GM12801 (cell line): Measurements from ENCODE around the gene OXCT1.

Source experiments
- TF ChIP-seq, protein P1 (sequence below): IDR thresholded peaks from one replicate; pipeline ENCODE4 v1.5.1; 2011; ENCODE audit warnings: control low read depth; ENCODE audit not compliant: insufficient read length; ENCODE audit errors: extremely low read depth

Gene OXCT1

DNA sequence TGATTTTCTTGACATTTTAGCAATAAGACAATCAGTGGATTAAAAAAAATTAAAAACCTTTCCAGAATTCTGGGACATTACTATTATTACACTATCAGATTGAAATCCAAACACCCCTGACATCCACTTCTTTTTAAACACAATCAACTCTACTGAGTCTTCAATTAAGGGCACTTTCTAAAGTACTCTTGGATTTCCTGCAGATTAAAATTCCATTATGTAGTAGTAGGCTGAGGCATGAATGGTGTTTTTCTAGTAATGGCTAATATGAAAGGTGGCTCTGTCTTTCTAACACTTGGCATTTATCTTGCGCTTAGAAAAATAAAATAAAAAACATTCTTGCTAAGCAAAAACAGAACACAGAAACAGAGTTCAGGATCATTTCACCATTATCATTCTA is 107.8 kb downstream of the OXCT1 start:
- TF ChIP-seq, protein P1, sequence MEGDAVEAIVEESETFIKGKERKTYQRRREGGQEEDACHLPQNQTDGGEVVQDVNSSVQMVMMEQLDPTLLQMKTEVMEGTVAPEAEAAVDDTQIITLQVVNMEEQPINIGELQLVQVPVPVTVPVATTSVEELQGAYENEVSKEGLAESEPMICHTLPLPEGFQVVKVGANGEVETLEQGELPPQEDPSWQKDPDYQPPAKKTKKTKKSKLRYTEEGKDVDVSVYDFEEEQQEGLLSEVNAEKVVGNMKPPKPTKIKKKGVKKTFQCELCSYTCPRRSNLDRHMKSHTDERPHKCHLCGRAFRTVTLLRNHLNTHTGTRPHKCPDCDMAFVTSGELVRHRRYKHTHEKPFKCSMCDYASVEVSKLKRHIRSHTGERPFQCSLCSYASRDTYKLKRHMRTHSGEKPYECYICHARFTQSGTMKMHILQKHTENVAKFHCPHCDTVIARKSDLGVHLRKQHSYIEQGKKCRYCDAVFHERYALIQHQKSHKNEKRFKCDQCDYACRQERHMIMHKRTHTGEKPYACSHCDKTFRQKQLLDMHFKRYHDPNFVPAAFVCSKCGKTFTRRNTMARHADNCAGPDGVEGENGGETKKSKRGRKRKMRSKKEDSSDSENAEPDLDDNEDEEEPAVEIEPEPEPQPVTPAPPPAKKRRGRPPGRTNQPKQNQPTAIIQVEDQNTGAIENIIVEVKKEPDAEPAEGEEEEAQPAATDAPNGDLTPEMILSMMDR = no peak

DNA sequence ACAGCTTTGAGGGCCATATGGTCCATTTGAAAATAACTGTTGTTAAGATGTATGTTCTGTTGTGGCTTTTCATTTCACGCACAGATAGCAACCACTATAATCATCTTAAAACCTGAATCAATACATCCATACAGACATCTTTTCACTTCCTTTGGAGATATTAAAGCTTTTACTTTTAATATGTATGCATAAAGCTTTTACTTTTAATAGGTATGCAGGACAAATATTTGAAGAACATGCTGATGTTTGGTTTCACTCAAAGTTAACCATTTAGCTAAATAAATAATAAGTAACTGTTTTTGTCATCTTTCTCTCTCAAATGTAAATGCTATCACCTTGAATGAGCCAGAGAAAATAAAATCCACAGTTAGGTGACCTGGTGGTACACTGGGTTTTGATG is 108.6 kb downstream of the OXCT1 start:
- TF ChIP-seq, protein P1 = no peak

GRCh38 chr5:41755705-41756104 is 114.5 kb downstream of the OXCT1 start:
- TF ChIP-seq, protein P1 = no peak

GRCh38 chr5:41754857-41755256 is 115.4 kb downstream of the OXCT1 start:
- TF ChIP-seq, protein P1 = no peak

GRCh38 chr5:41751867-41752266 is 118.4 kb downstream of the OXCT1 start:
- TF ChIP-seq, protein P1 = no peak

GRCh38 chr5:41748631-41749030 is 121.6 kb downstream of the OXCT1 start:
- TF ChIP-seq, protein P1 = no peak

- TF ChIP-seq, protein P1 = no peak
Observed at GRCh38 chr5:41747708-41748107, 122.5 kb downstream of the OXCT1 start.

- TF ChIP-seq, protein P1 = no peak
Observed at GRCh38 chr5:41747301-41747700, 122.9 kb downstream of the OXCT1 start.
